8988T (cell line): ENCODE measurements around the gene KRT23.

Experiments
- DNase-seq: peaks from one replicate; pipeline ENCODE4 v3.0.0; 2011

Gene KRT23, protein sequence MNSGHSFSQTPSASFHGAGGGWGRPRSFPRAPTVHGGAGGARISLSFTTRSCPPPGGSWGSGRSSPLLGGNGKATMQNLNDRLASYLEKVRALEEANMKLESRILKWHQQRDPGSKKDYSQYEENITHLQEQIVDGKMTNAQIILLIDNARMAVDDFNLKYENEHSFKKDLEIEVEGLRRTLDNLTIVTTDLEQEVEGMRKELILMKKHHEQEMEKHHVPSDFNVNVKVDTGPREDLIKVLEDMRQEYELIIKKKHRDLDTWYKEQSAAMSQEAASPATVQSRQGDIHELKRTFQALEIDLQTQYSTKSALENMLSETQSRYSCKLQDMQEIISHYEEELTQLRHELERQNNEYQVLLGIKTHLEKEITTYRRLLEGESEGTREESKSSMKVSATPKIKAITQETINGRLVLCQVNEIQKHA

DNA sequence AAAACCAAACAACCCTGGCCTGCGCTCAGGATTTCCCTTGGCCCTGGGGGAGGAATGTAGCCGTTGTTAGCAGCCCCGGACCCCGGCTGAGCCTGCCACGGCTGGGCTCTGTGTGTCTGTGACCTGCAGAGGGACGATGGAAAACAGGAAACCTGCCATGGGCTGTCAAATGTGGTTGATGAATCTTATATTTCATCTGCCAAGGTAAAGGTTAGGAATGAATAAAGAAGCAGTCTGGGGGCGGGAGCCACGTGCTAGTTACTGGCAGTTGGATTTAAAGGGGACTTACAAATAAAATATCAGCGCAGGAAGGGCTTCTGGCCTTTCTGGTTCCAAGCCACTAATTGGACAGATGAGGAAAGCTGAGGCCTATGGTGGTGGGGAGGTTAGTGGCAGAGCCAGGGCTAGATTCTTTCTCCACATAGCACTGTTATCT is at the start of gene KRT23:
KRT23 (minus strand) TSS at position 263 of the 436 bp plus-strand sequence. CDS start 1,043 bp downstream, outside the sequence.
- DNase-seq: no peak

DNA sequence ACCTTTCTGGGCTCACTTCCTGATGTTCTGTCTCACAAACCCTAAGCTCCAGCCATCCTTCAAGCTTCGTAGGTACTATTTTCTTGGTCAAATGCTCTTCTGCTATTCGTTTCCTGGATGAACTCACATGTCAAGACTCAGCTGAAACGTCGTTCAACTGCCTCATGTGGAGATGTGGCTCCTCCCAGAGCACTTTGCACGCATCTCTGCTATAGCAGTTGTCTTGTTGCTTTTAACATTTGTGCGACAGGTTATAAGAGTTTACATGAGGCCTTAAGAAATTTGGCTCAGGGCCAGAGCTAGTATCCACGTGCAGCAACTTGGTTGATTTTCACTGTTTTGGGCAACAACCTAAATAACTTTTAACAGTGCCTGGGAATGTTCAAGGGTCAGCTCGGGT is 49.5 kb upstream of the KRT23 start:
- DNase-seq: no peak

DNA sequence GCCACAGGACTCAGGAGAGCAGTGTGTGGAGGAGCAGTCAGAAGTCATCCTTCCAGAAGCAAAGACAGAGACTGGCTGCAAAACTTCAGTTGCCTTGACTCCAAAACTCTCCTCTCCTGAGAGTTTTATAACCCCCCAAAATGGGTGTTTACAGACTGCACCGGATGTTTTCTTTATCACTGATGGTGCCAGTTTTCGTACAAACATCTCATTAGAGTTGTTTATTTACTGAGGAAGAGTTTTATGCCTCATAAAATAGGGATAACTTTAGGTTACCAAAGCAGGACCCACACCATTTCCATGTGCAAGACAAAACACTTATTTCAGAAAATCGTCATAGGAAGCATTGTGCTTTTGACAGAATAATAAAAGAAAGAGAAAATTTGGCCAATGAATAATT is 46.8 kb upstream of the KRT23 start, which contains the start of gene KRT40:
KRT40 (minus strand) TSS at position 101 of the 400 bp plus-strand sequence; CDS start at position 48, 53 bp downstream.
- no peak for DNase-seq

- no peak for DNase-seq
Measured at GRCh38 chr17:40981115-40981514, 43.7 kb upstream of the KRT23 start.

GRCh38 chr17:40980596-40980995 is 43.1 kb upstream of the KRT23 start:
- DNase-seq: no peak

GRCh38 chr17:40980117-40980516 is 42.7 kb upstream of the KRT23 start:
- no peak for DNase-seq

DNA sequence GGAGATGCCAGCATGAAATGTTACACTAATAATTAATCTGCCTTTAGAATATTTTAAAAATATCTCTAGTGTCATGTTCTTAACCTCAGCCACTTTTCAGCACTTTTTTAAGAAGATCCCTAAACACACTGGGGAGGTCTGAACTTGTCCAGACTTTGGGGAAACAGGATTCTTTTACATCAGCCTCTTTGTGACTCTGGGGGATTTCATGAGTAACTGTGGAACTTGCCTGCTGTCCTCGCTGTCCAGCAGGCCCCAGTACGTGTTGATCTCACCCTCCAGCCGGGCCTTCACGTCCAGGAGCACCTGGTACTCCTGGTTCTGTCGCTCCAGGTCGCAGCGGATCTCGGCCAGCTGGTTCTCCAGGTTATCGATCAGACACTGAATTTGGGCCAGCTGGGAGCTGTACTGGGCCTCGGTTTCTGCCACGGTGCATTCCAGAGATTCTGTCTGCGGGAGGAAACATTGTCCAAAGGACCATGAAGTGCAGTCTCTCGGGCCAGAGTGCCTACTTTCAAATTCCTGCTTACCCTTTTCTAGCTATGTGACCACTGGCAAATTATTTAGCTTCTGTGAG is 41.2 kb upstream of the KRT23 start:
- no peak for DNase-seq

DNA sequence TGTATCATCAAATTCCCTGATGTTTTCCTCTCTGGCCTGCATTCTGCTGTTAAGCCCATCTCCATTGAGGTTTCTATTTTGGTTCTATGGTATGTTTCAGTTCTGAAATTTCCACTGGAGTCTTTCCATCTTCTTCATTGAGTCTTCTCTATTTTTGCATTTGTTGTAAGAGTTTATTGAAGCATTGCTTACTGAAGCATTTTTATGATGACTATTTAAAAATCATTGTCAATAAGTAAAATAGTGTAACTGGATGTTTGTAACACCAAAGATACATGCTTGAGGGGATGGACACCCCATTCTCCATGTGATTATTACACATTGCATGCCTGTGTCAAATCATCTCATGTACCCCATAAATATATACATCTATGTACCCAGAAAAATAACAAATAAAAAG is 38.1 kb upstream of the KRT23 start:
- no peak for DNase-seq

DNA sequence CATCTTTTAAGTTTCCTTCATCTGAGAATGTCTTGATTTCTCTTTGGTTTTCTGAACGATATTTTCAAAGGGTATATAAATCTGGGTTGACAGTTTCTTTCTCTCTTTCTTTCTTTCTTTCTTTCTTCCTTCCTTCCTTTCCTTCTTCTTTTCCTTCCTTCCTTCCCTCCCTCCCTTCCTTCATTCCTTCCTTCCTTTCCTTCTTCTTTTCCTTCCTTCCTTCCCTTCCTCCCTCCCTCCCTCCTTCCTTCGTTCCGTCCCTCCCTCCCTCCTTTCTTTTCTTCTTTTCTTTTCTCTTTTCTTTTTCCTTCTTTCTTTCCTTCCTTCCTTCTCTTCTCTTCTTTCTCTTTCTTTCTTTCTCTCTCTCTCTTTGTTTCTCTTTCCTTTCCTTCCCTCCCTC is 36.9 kb upstream of the KRT23 start:
- no peak for DNase-seq

- no peak for DNase-seq
Measured at GRCh38 chr17:40967582-40967981, 30.1 kb upstream of the KRT23 start.

DNA sequence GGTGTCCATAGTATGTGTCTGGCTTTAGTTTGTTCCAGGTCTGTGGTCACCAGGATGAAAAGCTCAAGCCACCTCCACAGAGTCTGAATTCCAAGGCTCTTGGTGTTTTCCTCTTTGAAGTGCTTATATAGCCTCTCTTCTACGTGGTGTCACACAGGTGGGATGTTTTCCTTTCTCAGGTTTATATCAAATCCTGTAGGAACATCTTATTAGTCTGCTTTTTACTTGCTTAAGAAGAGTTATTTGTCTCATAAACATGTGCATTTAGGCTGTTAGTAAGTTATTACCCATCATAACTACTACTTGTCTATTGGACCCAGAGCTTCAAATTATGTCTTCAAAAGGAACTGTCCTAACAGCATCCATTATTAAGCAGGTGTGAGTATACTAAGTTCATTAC is 29.4 kb upstream of the KRT23 start, which contains the start of gene KRT39:
KRT39 (minus strand) TSS at position 101 of the 400 bp plus-strand sequence; CDS start at position 9, 92 bp downstream.
- no peak for DNase-seq

- DNase-seq: no peak
Measured at GRCh38 chr17:40963838-40964237, 26.4 kb upstream of the KRT23 start.

DNA sequence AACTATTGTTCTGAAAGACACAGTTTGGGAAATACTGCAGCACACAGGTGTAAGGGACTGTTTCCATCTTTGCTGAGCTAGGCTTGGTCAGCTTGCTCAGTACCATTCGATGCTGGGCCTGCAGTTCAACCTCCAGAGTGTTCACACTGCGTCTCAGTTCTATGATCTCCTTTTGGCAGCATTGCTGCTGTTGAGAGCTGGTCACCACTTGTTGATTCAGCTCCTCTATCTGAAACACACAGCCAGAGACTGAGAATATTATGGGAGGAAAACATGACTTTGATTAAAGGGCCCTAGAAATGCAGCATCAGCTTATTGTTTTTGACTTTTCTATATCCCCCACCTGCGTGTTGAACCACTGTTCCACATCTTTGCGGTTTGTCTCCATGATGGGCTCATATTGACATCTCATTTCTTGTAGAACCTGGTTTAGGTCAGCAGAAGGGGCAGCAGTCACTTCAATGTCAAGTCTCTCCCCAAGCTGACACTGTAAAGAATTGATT is 24.7 kb upstream of the KRT23 start:
- no peak for DNase-seq

- DNase-seq: no peak
Measured at GRCh38 chr17:40961591-40961990, 24.1 kb upstream of the KRT23 start.

- no peak for DNase-seq
Measured at GRCh38 chr17:40960144-40960543, 22.7 kb upstream of the KRT23 start.

DNA sequence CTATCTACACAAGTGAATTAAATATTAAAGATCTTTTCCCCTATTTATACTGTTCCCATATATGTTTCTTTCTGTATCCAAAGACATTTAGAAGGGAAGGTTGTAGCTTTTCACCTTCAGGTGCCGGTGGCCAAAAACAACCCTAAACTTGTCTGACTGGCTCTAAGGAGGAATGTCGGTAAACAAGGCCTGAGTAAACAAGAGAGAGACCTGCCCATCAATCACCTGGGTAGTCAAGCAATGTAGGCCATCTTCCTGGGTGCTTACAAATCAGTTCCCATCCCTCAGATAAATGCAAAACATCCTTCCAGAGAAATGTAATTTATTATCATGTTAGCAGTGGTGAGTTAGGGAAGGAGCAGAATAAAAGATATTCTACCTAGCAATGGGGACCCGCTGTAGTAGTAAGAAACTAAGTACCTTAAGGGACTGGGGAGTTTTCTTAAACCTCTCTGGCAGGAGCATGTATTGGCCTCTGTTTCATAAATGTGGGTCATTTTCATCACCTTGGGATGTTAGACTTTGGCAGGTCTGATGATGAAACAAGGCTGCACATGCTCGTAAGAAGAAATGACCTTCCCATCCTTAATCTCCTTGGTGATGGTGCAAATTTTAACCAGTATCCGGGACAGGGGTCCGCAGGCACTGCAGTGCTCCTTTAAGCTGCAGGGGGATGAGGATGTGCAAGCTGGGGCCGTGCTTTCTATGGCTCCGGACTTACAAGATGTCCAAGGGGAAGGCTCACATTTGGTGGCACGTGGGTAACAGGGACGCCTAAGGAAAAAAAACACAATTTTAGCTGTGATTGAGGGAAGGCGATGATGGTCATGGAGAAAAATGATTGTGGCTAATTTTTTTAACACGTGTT is 20.9 kb upstream of the KRT23 start:
- DNase-seq: no peak

GRCh38 chr17:40956401-40957254 is 19.2 kb upstream of the KRT23 start:
- DNase-seq: no peak

GRCh38 chr17:40953881-40954280 is 16.4 kb upstream of the KRT23 start:
- no peak for DNase-seq

DNA sequence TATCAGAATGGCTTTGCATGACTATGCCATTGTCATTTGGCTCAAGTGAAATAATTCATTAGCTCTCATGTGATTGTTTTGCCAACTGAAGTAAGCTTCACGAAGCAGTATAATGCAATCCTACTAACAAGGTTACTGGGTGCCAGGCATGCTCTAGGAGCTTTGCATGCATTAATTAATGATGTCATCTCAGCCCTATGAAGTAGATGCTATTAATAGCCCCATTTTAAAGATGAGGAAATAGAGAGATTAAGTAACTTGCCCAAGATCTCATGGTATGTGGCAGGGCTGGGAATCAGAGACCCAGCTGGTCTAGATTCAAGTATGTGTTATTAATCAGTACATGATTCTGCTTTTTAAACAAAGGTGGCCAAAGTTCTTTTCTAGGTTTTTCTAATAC is 15.2 kb upstream of the KRT23 start:
- DNase-seq: no peak

GRCh38 chr17:40952154-40952553 is 14.7 kb upstream of the KRT23 start:
- DNase-seq: no peak

GRCh38 chr17:40951011-40951622 is 13.7 kb upstream of the KRT23 start:
- DNase-seq: no peak

- DNase-seq: no peak
Measured at GRCh38 chr17:40950176-40950575, 12.7 kb upstream of the KRT23 start.
